ENCODE data around the gene RPL3. TPM values are rescaled to one million over a fixed set of nuclear protein-coding genes. Genes with fewer than 3 reads are reported as not detected.

The RPL3 gene
- total RNA-seq, 1 donor from 2014 or later = 1,479 TPM

DNA sequence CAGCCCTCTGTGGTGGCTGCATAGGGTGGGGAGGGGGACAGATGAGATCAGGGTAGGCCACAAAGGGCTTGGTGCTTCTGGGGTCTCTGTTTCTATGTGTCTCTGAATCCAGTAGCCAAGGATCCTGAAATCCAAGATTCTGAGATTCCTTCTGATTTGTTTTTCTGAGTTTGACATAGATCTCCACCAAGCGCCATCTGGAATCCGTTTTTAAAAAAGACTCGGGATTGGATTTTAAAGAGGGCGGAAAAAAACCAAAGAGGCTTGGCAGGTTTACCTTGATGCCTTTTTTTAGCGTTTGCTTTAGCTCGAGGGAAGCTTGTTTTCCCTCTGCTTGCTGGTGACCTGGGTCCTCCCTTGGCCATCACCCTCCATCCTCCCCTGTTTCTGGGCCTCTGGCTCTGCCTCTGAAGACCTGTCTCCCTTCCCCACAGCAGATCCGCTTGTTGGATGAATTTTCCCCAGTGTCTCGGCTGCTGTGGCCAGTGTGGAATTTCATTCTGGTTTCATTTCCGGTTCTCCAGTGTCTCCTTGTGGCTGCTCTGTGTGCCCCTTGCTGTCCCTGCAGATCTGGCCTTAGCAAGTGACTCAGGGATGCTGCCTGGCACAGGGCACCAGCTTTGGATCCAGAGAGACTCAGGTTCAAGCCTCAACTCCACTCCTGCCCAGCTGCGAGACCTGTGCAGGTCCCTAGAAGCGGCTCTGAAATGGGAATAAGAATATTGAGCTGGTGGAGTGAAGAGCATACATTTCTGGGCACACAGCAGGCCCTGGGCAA lies 45.5 kb upstream of the RPL3 start:
- intact Hi-C loops (cut with DNase I) = no loop called here
- Histone ChIP-seq H3K4me3 (no peak overlapping the region), H3K27ac (no peak overlapping the region), H3K27me3 (no peaks in the 10 kb centered on the region), H3K9me3 (no peaks in the 10 kb centered on the region), H3K4me1 (no peaks in the 10 kb centered on the region), H3K36me3 (no peaks in the 10 kb centered on the region)
- TF ChIP-seq, protein P1, sequence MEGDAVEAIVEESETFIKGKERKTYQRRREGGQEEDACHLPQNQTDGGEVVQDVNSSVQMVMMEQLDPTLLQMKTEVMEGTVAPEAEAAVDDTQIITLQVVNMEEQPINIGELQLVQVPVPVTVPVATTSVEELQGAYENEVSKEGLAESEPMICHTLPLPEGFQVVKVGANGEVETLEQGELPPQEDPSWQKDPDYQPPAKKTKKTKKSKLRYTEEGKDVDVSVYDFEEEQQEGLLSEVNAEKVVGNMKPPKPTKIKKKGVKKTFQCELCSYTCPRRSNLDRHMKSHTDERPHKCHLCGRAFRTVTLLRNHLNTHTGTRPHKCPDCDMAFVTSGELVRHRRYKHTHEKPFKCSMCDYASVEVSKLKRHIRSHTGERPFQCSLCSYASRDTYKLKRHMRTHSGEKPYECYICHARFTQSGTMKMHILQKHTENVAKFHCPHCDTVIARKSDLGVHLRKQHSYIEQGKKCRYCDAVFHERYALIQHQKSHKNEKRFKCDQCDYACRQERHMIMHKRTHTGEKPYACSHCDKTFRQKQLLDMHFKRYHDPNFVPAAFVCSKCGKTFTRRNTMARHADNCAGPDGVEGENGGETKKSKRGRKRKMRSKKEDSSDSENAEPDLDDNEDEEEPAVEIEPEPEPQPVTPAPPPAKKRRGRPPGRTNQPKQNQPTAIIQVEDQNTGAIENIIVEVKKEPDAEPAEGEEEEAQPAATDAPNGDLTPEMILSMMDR (IDR thresholded peaks at IDR 0.05) = no peak
- DNase-seq (ENCODE audit: low spot score in 2 of 2) = no peak

DNA sequence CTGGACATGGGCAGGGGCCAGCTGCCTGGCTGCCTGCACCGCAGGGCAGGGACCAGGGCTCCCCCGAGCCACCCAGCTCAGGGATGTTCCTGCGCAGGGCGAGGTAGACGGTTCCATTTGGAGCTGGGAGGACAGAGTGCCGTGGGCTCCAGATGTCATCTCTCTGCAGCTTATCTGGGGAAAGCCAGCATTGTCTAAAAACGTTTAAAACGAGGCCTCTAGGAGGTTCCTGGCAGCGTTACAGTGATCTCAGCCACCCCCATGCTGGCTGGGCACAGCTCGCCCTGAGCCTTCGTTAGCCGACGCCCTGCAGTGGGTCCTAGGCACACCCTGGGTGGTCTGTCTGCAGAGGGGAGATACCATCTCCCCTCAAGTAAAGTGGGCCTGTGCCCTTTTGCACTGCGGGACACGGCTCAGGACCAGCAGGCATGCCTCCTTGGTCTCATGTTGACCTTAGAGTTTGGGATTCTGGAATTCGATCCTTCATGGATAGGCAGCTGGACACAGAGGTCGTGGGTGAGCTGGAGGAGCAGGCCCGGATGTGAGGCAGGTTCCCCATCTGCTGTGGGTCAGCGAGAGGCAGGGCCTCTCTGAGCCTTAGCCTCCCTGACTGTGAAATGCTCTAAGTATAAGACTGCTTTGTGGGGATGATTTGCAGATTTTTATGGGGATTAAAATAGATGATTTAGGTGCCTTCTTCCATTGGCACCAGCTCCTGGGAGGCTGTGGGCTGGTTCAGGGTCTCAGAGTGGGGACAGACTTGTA lies 44.5 kb upstream of the RPL3 start:
- intact Hi-C loops (cut with DNase I) = no loop called here
- no peak overlapping the region for H3K27ac ChIP-seq
- no peaks in the 10 kb centered on the region for H3K4me1 ChIP-seq
- DNase-seq (ENCODE audit: low spot score in 2 of 2) = no peak
- TF ChIP-seq, protein P1 (IDR thresholded peaks at IDR 0.05) = no peak
- no peaks in the 10 kb centered on the region for H3K9me3 ChIP-seq
- H3K4me3 ChIP-seq = no peak overlapping the region
- no peaks in the 10 kb centered on the region for H3K36me3 ChIP-seq
- H3K27me3 ChIP-seq = no peaks in the 10 kb centered on the region

DNA sequence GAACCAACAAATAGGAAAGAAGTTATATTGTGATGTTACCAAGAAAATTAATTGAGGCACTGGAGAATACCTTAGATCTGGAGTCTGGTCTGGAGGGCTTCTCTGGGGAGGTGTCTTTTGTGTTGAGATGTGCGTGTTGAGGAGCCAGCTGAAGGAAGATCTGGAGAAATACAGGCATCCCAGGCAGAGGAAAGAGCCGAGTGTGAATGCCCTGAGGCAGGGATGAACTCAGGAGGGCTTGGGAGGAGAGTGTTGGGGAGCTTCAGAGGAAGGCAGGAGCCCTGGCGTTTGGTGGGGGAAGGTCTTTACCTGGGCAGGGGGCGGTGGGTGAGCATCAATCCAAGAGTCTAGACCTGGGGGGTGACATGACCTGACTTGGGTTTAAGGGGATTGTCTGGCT lies 43.5 kb upstream of the RPL3 start:
- Histone ChIP-seq H3K27ac (no peak overlapping the region), H3K27me3 (no peaks in the 10 kb centered on the region), H3K4me1 (no peaks in the 10 kb centered on the region), H3K9me3 (no peaks in the 10 kb centered on the region), H3K36me3 (no peaks in the 10 kb centered on the region), H3K4me3 (no peak overlapping the region)
- TF ChIP-seq, protein P1 (IDR thresholded peaks at IDR 0.05) = no peak
- DNase-seq (ENCODE audit: low spot score in 2 of 2) = no peak
- intact Hi-C loops (cut with DNase I) = no loop called here

DNA sequence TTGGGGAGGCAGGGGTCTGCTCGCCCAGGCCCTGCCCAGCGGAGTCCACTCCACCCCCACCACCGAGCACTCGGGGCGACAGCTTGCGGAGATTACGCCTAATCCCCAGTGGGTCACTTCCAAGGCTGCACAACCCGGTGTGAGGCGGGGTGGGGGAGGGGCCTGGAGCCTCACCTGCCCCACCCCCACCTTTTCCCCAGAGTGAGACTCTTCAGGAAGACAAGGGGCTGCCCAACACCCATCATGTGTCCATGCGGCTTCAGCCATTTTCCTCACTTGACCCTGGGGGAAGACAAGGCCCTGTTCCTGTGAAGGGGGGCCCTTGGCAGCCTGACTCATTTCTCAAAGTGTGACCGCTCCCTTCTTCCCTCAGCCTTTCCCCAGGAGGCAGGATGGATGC lies 42.8 kb upstream of the RPL3 start:
- no peak overlapping the region for H3K4me3 ChIP-seq
- intact Hi-C loops (cut with DNase I) = no loop called here

DNA sequence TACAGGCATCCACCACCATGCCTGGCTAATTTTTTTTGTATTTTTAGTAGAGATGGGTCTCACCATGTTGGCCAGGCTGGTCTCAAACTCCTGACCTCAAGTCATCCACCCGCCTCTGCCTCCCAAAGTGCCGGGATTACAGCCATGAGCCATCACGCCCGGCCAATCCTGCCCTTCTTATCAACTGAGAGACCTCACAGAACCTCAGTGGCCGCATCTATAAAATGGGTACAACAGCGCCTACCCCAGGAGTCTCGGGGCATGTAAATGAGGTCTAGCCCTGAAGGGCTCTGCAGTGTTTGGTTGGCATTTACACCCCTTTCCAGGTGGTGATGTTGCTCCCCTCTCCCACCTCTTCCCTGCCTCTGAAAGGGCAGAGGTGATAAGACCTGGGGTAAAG lies 42.1 kb upstream of the RPL3 start:
- H3K4me3 ChIP-seq = no peak overlapping the region
- TF ChIP-seq, protein P1 (IDR thresholded peaks at IDR 0.05) = no peak
- H3K9me3 ChIP-seq = no peaks in the 10 kb centered on the region
- no peaks in the 10 kb centered on the region for H3K27me3 ChIP-seq
- H3K4me1 ChIP-seq = no peaks in the 10 kb centered on the region
- no peak for DNase-seq (ENCODE audit: low spot score in 2 of 2)
- intact Hi-C loops (cut with DNase I) = no loop called here
- no peaks in the 10 kb centered on the region for H3K36me3 ChIP-seq
- no peak overlapping the region for H3K27ac ChIP-seq

More for the DNA sequence above, 42.8 kb upstream of the RPL3 start:
- Histone ChIP-seq H3K27me3 (no peaks in the 10 kb centered on the region), H3K36me3 (no peaks in the 10 kb centered on the region), H3K27ac (no peak overlapping the region), H3K4me1 (no peaks in the 10 kb centered on the region), H3K9me3 (no peaks in the 10 kb centered on the region)
- DNase-seq (ENCODE audit: low spot score in 2 of 2) = no peak
- TF ChIP-seq, protein P1 (IDR thresholded peaks at IDR 0.05) = no peak

All from ascending aorta (tissue), 2 donors.